WI38 (cell line): ENCODE measurements around the gene C11orf58.
A peak's percentile ranks its signal among the peaks of the same experiment; 100 is the strongest.

Source experiments
- H3K4me3 ChIP-seq: 2 replicates; pipeline ENCODE4 v1.5.1; 2011; ENCODE audit warnings: low read depth, mild to moderate bottlenecking, control low read depth, low read length
- TF ChIP-seq, protein P1 (sequence below): IDR thresholded peaks from 2 replicates; pipeline ENCODE4 v1.5.1; 2012; ENCODE audit warnings: low read depth, mild to moderate bottlenecking, control low read depth, low read length

Gene C11orf58

DNA sequence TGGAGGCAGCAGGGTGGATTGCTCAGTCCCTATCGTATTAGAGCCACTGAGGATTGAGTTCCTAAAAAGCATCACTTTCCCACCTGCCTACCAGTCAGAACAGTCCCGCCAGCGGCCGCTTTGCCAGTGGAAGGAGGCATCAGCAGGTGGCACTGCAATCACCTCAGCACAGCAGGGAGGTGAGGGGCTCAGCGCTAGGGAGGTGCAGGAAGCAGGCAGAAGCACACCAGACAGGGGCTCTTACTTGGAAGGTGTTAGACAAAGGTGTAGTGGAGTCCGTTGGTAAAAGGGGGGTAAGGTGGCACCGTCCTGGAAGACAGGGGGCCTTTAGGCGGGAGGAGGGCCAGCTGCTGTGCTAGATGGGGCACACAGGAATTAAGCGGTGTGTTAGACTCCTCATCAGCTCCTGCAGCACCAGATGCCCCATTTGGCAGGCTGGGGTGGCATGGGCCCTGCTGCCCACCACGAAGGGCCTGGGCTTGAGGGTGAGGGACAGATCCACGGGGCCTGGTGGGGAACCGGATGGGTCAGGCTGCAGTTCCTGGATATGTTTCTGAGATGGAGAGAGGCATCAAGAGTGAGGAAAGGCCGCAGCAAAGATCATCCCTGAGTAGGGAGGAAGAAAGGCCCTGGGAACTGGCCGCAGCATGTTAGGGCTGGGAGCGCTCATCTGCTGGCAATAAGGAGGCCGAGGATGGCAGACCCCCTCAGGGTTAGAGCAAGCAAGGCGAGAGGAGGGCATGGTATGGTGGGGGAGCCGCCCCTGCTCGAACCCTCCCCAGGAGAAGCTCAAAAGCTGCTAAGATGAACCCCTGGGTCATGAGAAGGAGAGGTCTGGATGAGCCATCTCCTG, 42.5 kb downstream of the C11orf58 start:
- H3K4me3 ChIP-seq, result no peak overlapping the region
- TF ChIP-seq, protein P1, sequence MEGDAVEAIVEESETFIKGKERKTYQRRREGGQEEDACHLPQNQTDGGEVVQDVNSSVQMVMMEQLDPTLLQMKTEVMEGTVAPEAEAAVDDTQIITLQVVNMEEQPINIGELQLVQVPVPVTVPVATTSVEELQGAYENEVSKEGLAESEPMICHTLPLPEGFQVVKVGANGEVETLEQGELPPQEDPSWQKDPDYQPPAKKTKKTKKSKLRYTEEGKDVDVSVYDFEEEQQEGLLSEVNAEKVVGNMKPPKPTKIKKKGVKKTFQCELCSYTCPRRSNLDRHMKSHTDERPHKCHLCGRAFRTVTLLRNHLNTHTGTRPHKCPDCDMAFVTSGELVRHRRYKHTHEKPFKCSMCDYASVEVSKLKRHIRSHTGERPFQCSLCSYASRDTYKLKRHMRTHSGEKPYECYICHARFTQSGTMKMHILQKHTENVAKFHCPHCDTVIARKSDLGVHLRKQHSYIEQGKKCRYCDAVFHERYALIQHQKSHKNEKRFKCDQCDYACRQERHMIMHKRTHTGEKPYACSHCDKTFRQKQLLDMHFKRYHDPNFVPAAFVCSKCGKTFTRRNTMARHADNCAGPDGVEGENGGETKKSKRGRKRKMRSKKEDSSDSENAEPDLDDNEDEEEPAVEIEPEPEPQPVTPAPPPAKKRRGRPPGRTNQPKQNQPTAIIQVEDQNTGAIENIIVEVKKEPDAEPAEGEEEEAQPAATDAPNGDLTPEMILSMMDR, result no peak

DNA sequence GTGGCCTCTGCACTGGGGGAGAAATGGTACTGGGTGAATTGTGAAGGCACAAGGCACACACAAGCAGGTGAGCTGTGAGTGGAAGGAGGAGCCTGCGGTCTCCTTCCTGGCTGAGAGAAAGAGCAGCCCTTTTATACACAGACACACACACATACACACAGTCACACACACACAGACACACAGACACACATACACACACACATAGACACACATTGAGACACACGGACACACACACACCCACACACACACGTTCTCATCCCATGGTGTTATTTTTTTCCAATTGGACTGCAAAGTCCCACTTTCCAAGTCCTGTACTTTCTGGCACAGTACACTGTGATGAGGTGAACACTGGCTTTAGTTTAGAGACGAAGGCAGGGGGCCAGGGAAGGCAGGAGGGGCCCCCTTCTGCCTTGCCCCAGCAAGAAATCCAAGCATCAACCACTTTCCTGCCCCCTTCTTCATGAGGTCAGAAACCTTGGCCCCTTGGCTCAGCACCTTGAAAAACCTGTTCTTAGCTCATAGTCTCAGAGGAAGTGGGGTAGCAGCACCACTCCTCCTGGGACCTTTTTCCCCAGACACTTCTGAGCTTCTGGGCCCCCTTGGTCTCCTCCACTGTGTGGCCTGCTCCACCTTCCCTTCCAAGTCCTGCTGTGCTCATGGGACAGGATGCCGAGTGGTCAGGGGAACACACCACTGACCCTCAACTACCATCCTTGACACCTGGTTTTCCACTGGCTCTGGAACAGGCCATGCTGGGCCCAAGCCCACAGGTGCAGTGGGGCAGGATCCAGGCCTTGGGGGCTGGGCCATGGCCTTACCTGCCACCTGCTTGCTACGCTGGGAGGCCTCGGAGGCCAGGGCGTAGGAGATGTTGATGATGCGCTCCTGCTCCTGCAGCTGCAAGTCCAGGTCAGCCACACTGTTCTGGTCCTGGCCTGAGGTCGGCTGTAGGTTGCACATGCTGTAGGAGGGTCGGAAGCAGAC, 43.8 kb downstream of the C11orf58 start:
- no peak overlapping the region for H3K4me3 ChIP-seq
- TF ChIP-seq, protein P1, result no peak

DNA sequence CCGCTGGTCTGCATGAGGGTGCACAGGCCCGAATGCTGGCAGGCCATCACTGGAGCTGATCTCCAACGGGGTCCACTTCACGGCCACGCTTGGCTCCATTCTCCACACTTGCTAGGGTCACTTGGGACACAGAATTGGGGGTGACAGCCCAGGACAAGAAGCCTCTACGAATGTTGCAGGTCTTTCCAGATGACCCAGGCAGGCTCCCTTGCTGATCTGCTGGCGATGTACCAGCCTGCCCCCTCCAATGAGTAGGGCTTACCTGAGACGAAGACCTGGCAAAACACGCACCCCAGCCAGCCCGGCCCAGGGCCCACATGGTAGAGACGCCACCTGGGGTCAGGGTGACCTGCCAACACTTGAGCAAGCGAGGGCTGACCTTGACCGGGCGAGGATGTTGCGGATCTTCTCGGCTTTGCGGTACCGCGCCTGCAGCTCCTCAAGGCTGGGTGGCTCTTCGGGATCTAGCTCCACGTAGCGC, 44.9 kb downstream of the C11orf58 start:
- TF ChIP-seq, protein P1, result no peak
- no peak overlapping the region for H3K4me3 ChIP-seq

DNA sequence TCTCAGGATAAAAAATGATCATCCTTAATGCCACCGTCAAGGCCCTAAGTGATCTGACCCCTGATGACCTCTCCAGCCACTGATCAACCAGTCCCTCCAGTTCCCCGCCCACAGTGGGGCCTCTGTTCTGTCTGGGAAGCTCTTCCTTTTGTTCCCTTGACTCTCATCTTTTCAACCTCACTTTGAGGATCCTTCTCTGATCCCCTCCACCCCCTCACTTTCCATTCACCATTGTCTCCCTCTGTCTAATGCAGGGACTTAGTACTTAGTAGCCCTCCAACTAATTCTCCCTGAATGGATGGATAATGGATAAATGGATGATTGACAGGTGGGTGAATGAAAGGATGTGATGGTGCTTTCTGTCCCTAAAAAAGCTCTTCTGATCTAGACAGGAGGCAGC, 45.6 kb downstream of the C11orf58 start:
- H3K4me3 ChIP-seq, result no peak overlapping the region
- TF ChIP-seq, protein P1, result no peak

DNA sequence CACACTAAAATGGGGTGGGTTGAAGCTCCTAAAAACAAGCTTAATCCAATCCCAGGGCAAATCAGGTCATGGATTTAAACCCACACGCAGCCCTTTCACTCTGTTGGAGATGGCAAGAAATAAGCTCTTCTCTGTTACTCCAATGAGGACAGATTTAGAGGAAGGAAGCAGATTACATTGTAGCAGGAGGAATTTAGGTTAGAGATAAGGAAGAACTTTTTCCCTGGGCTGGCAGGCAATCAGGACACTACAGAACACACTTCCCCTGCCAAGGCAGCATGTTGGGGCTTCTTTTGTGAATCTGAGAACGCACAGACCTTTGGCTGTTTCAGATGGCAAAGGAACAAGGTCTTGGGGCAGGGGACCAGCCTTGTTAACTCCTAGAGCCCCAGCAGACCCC, 46.2 kb downstream of the C11orf58 start:
- no peak overlapping the region for H3K4me3 ChIP-seq
- TF ChIP-seq, protein P1, result no peak

DNA sequence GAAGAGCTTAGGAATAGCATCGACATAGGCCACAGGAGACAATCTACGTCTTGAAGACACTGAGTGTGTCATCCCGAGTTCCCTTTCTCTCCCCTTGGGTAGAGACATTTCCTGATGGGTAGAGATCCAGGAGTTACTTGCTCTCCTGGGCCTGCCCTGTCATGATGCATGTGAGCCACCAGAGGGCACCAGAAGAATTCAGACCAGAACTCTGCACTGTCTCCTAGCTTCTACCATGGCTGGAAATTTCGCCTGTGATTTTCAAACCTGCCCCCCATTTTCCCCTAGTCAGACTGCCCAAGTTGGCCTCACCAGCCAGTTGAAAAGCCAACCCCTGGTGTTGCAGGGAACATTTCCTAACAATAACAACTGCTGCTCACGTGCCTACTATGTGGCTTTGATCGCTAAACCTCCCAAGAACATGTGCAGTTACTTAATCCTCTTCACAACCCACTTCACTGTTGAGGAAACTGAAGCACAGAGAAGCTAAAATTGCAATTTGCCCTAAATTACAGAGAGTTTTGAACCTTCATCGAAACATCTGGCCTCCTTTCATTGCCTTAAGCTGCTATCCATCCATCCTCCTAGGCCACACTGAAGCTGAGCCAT, 47.2 kb downstream of the C11orf58 start:
- TF ChIP-seq, protein P1, result peak; percentile 92
- no peak overlapping the region for H3K4me3 ChIP-seq
